Omental fat pad (tissue), 3 donors: Measurements from ENCODE around the gene MTCL3.

Source experiments
- ATAC-seq: fragments of 150-250 bp; one replicate; pipeline ENCODE4 v1.9.1; 2016; ENCODE audit warnings: mild to moderate bottlenecking, moderate library complexity; ENCODE audit not compliant: low FRiP score
- DNase-seq: peaks from one replicate; pipeline ENCODE4 v3.0.0-alpha.2; 2019; ENCODE audit warnings: low spot score
- CTCF ChIP-seq, 3 donors: fragments of 450-650 bp; IDR thresholded peaks; one replicate each; pipeline ENCODE4 v1.5.1; 2016 to 2017; ENCODE audit warnings: antibody characterized with exemption in 3 of 3, mild to moderate bottlenecking in 3 of 3, moderate library complexity in 2 of 3

The MTCL3 gene

GRCh38 chr6:127550403-127550802, 31.3 kb upstream of the MTCL3 start:
- peak; percentile 66 for ATAC-seq
- no peak for TF ChIP-seq CTCF (IDR thresholded peaks at IDR 0.05)
- no peak for DNase-seq

- no peak for DNase-seq
- no peak for TF ChIP-seq CTCF (IDR thresholded peaks at IDR 0.05)
- no peak for ATAC-seq
These were observed 28.9 kb upstream of the MTCL3 start for GRCh38 chr6:127547904-127548649.

- DNase-seq: no peak
- no peak for ATAC-seq
- TF ChIP-seq CTCF (IDR thresholded peaks at IDR 0.05): no peak
These were observed 28.1 kb upstream of the MTCL3 start for GRCh38 chr6:127547215-127547614.

GRCh38 chr6:127539272-127539671, 20.1 kb upstream of the MTCL3 start:
- ATAC-seq (no peak), DNase-seq (no peak)
- TF ChIP-seq CTCF (IDR thresholded peaks at IDR 0.05): no peak

GRCh38 chr6:127538750-127539264, 19.7 kb upstream of the MTCL3 start:
- no peak for TF ChIP-seq CTCF (IDR thresholded peaks at IDR 0.05)
- no peak for ATAC-seq
- DNase-seq: no peak

GRCh38 chr6:127533736-127534135, 14.6 kb upstream of the MTCL3 start:
- DNase-seq: no peak
- no peak for ATAC-seq
- TF ChIP-seq CTCF (IDR thresholded peaks at IDR 0.05): no peak

- ATAC-seq (no peak), DNase-seq (no peak)
- no peak for TF ChIP-seq CTCF (IDR thresholded peaks at IDR 0.05)
These were observed 13.9 kb upstream of the MTCL3 start for GRCh38 chr6:127533011-127533410.
